HEK293 (cell line): ENCODE measurements around the gene HDAC8.

ENCODE experiments used
- KLF1 ChIP-seq: fragments of 450-650 bp; formaldehyde crosslinking; IDR thresholded peaks from 2 replicates; pipeline ENCODE4 v1.5.1; 2016; ENCODE audit warnings: missing biosample characterization, missing genetic modification characterization
- KLF9 ChIP-seq: fragments of 450-650 bp; formaldehyde crosslinking; IDR thresholded peaks from 2 replicates; pipeline ENCODE4 v1.5.1; 2016; ENCODE audit warnings: missing biosample characterization, missing genetic modification characterization, low read depth
- OVOL3 ChIP-seq: fragments of 450-650 bp; formaldehyde crosslinking; IDR thresholded peaks from 2 replicates; pipeline ENCODE4 v1.5.1; 2016; ENCODE audit warnings: missing biosample characterization, missing genetic modification characterization
- SP7 ChIP-seq: fragments of 450-650 bp; formaldehyde crosslinking; IDR thresholded peaks from 2 replicates; pipeline ENCODE4 v1.5.1; 2016; ENCODE audit warnings: missing biosample characterization, missing genetic modification characterization
- TCF7L2 ChIP-seq: IDR thresholded peaks from 2 replicates; pipeline ENCODE4 v1.6.1; 2011; ENCODE audit warnings: low read depth, mild to moderate bottlenecking, inconsistent platforms, low read length, moderate library complexity, borderline replicate concordance
- TRIM28 ChIP-seq: IDR thresholded peaks from 2 replicates; pipeline ENCODE4 v1.6.1; 2011; ENCODE audit warnings: low read length, control low read depth, borderline replicate concordance
- ZBTB20 ChIP-seq: fragments of 450-650 bp; formaldehyde crosslinking; IDR thresholded peaks from 2 replicates; pipeline ENCODE4 v1.5.1; 2016; ENCODE audit warnings: missing biosample characterization, missing genetic modification characterization
- ZBTB7A ChIP-seq: fragments of 450-650 bp; formaldehyde crosslinking; IDR thresholded peaks from 2 replicates; pipeline ENCODE4 v1.5.1; 2016; ENCODE audit warnings: low read depth, missing biosample characterization, missing genetic modification characterization
- ZEB2 ChIP-seq: fragments of 450-650 bp; formaldehyde crosslinking; IDR thresholded peaks from 2 replicates; pipeline ENCODE4 v1.5.1; 2016; ENCODE audit warnings: missing biosample characterization, missing genetic modification characterization
- ZNF239 ChIP-seq: fragments of 450-650 bp; formaldehyde crosslinking; IDR thresholded peaks from 2 replicates; pipeline ENCODE4 v1.5.1; 2016; ENCODE audit warnings: missing biosample characterization, missing genetic modification characterization
- ZNF248 ChIP-seq: fragments of 450-650 bp; formaldehyde crosslinking; IDR thresholded peaks from 2 replicates; pipeline ENCODE4 v1.5.1; 2017; ENCODE audit warnings: missing biosample characterization, missing genetic modification characterization
- ZNF292 ChIP-seq: fragments of 450-650 bp; formaldehyde crosslinking; IDR thresholded peaks from 2 replicates; pipeline ENCODE4 v1.5.1; 2016; ENCODE audit warnings: low read depth, missing biosample characterization, missing genetic modification characterization, borderline replicate concordance
- ZNF302 ChIP-seq: fragments of 450-650 bp; formaldehyde crosslinking; IDR thresholded peaks from 2 replicates; pipeline ENCODE4 v1.5.1; 2016; ENCODE audit warnings: missing biosample characterization, missing genetic modification characterization, low read depth
- ZNF311 ChIP-seq: fragments of 450-650 bp; formaldehyde crosslinking; IDR thresholded peaks from 2 replicates; pipeline ENCODE4 v1.5.1; 2017; ENCODE audit warnings: missing biosample characterization, missing genetic modification characterization, borderline replicate concordance
- ZNF335 ChIP-seq: fragments of 450-650 bp; formaldehyde crosslinking; conservative IDR thresholded peaks from 2 replicates; pipeline ENCODE4 v1.5.1; 2016; ENCODE audit warnings: missing biosample characterization, missing genetic modification characterization
- ZNF426 ChIP-seq: fragments of 450-650 bp; formaldehyde crosslinking; IDR thresholded peaks from 2 replicates; pipeline ENCODE4 v1.5.1; 2017; ENCODE audit warnings: missing biosample characterization, missing genetic modification characterization, mild to moderate bottlenecking, inconsistent platforms, moderate library complexity
- ZNF433 ChIP-seq: fragments of 450-650 bp; formaldehyde crosslinking; IDR thresholded peaks from 2 replicates; pipeline ENCODE4 v1.5.1; 2016; ENCODE audit warnings: missing biosample characterization, missing genetic modification characterization, low read depth
- ZNF473 ChIP-seq: fragments of 450-650 bp; formaldehyde crosslinking; IDR thresholded peaks from 2 replicates; pipeline ENCODE4 v1.5.1; 2017; ENCODE audit warnings: missing biosample characterization, missing genetic modification characterization
- ZNF510 ChIP-seq: fragments of 450-650 bp; formaldehyde crosslinking; IDR thresholded peaks from 2 replicates; pipeline ENCODE4 v1.5.1; 2018; ENCODE audit warnings: mild to moderate bottlenecking, missing genetic modification characterization, missing biosample characterization; ENCODE audit not compliant: insufficient replicate concordance
- ZNF585B ChIP-seq: fragments of 450-650 bp; formaldehyde crosslinking; IDR thresholded peaks from 2 replicates; pipeline ENCODE4 v1.5.1; 2016; ENCODE audit warnings: missing biosample characterization, missing genetic modification characterization
- ZNF610 ChIP-seq: fragments of 450-650 bp; formaldehyde crosslinking; IDR thresholded peaks from 2 replicates; pipeline ENCODE4 v1.5.1; 2016; ENCODE audit warnings: missing biosample characterization, missing genetic modification characterization, borderline replicate concordance
- ZNF670 ChIP-seq: fragments of 450-650 bp; formaldehyde crosslinking; IDR thresholded peaks from 2 replicates; pipeline ENCODE4 v1.5.1; 2016; ENCODE audit warnings: missing biosample characterization, missing genetic modification characterization, low read depth
- ZNF701 ChIP-seq: fragments of 450-650 bp; formaldehyde crosslinking; IDR thresholded peaks from 2 replicates; pipeline ENCODE4 v1.5.1; 2016; ENCODE audit warnings: missing biosample characterization, missing genetic modification characterization
- ZNF747 ChIP-seq: fragments of 450-650 bp; formaldehyde crosslinking; IDR thresholded peaks from 2 replicates; pipeline ENCODE4 v1.5.1; 2016; ENCODE audit warnings: missing biosample characterization, missing genetic modification characterization
- ZNF768 ChIP-seq: fragments of 450-650 bp; formaldehyde crosslinking; IDR thresholded peaks from 2 replicates; pipeline ENCODE4 v1.5.1; 2018; ENCODE audit warnings: missing biosample characterization, mild to moderate bottlenecking, missing genetic modification characterization
- ZSCAN23 ChIP-seq: fragments of 450-650 bp; formaldehyde crosslinking; IDR thresholded peaks from 2 replicates; pipeline ENCODE4 v1.5.1; 2016; ENCODE audit warnings: missing biosample characterization, missing genetic modification characterization
- TF ChIP-seq, protein P1 (sequence below): fragments of 450-650 bp; formaldehyde crosslinking; IDR thresholded peaks from 2 replicates; pipeline ENCODE4 v1.5.1; 2016; ENCODE audit warnings: missing biosample characterization, missing genetic modification characterization, borderline replicate concordance
- TF ChIP-seq, protein P2 (sequence below): fragments of 450-650 bp; IDR thresholded peaks from 2 replicates; pipeline ENCODE4 v1.5.1; 2018; ENCODE audit warnings: missing biosample characterization, missing genetic modification characterization
- TF ChIP-seq, protein P3 (sequence below): fragments of 450-650 bp; formaldehyde crosslinking; IDR thresholded peaks from 2 replicates; pipeline ENCODE4 v1.5.1; 2016; ENCODE audit warnings: missing biosample characterization, missing genetic modification characterization
- TF ChIP-seq, protein P4 (sequence below): fragments of 450-650 bp; formaldehyde crosslinking; optimal IDR thresholded peaks from 2 replicates; pipeline ENCODE3; 2016; ENCODE audit warnings: missing biosample characterization, mild to moderate bottlenecking, missing genetic modification characterization
- TF ChIP-seq, protein P5 (sequence below): fragments of 450-650 bp; formaldehyde crosslinking; IDR thresholded peaks from 2 replicates; pipeline ENCODE4 v1.5.1; 2016; ENCODE audit warnings: missing biosample characterization, missing genetic modification characterization

Gene HDAC8

DNA sequence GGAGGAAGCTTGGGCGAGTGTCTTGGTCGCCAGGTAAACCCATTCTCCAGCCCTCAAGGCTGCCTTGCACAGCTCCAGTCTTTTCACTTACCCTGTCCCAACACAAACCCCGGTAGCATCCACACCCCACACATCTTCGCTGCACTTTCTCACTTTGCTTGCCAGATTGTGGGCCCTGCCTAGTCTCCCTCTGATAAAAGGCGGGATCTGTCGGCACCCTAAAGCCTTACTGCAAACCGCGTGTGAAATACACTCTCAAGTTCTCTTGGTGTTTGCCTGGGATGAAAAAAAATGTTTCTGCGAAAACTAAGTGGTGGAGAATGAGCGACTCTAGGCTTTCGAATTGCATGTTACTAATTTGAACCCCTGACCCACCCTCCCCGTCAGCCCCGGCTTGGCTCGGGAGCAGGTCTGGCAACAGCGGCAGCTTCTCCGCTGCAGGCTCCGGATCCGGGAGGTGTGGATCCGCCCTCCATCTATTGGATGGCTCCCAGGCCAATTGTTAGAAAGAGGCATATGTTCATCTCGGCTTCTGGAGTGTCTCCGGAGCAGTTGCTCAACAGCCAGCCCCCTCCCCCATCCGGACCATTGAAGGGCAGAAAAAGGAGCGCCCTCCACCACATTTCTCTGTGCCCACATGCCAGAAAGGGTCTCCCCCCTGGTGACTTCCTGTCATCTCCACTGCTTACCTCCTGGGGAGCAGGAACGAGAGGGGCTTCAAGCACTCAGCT is 263.9 kb downstream of the HDAC8 start (continued):
- TF ChIP-seq ZNF701 (tag by site-specific recombination) = no peak
- TF ChIP-seq ZBTB20 (tag by site-specific recombination) = peak; percentile 40; the same call in 1 of the 2 replicates
- TF ChIP-seq, protein P1, sequence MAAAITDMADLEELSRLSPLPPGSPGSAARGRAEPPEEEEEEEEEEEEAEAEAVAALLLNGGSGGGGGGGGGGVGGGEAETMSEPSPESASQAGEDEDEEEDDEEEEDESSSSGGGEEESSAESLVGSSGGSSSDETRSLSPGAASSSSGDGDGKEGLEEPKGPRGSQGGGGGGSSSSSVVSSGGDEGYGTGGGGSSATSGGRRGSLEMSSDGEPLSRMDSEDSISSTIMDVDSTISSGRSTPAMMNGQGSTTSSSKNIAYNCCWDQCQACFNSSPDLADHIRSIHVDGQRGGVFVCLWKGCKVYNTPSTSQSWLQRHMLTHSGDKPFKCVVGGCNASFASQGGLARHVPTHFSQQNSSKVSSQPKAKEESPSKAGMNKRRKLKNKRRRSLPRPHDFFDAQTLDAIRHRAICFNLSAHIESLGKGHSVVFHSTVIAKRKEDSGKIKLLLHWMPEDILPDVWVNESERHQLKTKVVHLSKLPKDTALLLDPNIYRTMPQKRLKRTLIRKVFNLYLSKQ (tag by site-specific recombination) = no peak
- no peak for TF ChIP-seq KLF1
- TF ChIP-seq TRIM28 = 0 out of 2 replicates have a peak, but pooled peaks have one; percentile 51
- TF ChIP-seq, protein P2, sequence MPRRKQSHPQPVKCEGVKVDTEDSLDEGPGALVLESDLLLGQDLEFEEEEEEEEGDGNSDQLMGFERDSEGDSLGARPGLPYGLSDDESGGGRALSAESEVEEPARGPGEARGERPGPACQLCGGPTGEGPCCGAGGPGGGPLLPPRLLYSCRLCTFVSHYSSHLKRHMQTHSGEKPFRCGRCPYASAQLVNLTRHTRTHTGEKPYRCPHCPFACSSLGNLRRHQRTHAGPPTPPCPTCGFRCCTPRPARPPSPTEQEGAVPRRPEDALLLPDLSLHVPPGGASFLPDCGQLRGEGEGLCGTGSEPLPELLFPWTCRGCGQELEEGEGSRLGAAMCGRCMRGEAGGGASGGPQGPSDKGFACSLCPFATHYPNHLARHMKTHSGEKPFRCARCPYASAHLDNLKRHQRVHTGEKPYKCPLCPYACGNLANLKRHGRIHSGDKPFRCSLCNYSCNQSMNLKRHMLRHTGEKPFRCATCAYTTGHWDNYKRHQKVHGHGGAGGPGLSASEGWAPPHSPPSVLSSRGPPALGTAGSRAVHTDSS (tag by site-specific recombination) = no peak
- no peak for TF ChIP-seq ZBTB7A
- TF ChIP-seq ZNF747 = no peak
- no peak for TF ChIP-seq ZNF302 (tag by site-specific recombination)
- TF ChIP-seq ZNF670 = no peak
- TF ChIP-seq ZNF239 (tag by site-specific recombination) = no peak
- TF ChIP-seq ZNF335 = peak; percentile 83
- no peak for TF ChIP-seq ZNF248 (tag by site-specific recombination)
- TF ChIP-seq, protein P3, sequence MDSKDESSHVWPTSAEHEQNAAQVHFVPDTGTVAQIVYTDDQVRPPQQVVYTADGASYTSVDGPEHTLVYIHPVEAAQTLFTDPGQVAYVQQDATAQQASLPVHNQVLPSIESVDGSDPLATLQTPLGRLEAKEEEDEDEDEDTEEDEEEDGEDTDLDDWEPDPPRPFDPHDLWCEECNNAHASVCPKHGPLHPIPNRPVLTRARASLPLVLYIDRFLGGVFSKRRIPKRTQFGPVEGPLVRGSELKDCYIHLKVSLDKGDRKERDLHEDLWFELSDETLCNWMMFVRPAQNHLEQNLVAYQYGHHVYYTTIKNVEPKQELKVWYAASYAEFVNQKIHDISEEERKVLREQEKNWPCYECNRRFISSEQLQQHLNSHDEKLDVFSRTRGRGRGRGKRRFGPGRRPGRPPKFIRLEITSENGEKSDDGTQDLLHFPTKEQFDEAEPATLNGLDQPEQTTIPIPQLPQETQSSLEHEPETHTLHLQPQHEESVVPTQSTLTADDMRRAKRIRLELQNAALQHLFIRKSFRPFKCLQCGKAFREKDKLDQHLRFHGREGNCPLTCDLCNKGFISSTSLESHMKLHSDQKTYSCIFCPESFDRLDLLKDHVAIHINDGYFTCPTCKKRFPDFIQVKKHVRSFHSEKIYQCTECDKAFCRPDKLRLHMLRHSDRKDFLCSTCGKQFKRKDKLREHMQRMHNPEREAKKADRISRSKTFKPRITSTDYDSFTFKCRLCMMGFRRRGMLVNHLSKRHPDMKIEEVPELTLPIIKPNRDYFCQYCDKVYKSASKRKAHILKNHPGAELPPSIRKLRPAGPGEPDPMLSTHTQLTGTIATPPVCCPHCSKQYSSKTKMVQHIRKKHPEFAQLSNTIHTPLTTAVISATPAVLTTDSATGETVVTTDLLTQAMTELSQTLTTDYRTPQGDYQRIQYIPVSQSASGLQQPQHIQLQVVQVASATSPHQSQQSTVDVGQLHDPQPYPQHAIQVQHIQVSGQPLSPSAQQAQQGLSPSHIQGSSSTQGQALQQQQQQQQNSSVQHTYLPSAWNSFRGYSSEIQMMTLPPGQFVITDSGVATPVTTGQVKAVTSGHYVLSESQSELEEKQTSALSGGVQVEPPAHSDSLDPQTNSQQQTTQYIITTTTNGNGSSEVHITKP = peak; percentile 70
- TF ChIP-seq ZNF292 (tag by site-specific recombination) = no peak
- peak; percentile 72; the same call in 1 of the 2 replicates for TF ChIP-seq ZNF610 (tag by site-specific recombination)
- TF ChIP-seq, protein P4, sequence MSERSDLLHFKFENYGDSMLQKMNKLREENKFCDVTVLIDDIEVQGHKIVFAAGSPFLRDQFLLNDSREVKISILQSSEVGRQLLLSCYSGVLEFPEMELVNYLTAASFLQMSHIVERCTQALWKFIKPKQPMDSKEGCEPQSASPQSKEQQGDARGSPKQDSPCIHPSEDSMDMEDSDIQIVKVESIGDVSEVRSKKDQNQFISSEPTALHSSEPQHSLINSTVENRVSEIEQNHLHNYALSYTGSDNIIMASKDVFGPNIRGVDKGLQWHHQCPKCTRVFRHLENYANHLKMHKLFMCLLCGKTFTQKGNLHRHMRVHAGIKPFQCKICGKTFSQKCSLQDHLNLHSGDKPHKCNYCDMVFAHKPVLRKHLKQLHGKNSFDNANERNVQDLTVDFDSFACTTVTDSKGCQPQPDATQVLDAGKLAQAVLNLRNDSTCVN (tag by site-specific recombination) = peak; percentile 38
- TF ChIP-seq ZNF768 (tag by site-specific recombination) = no peak
- TF ChIP-seq ZNF585B (tag by site-specific recombination) = no peak
- no peak for TF ChIP-seq ZEB2 (tag by site-specific recombination)
- TF ChIP-seq ZNF473 (tag by site-specific recombination) = no peak
- no peak for TF ChIP-seq ZNF433 (tag by site-specific recombination)
- TF ChIP-seq ZNF510 (tag by site-specific recombination) = no peak
- 0 out of 2 replicates have a peak, but pooled peaks have one; percentile 36 for TF ChIP-seq SP7 (tag by site-specific recombination)
- TF ChIP-seq OVOL3 = no peak
- no peak for TF ChIP-seq ZSCAN23
- TF ChIP-seq, protein P5, sequence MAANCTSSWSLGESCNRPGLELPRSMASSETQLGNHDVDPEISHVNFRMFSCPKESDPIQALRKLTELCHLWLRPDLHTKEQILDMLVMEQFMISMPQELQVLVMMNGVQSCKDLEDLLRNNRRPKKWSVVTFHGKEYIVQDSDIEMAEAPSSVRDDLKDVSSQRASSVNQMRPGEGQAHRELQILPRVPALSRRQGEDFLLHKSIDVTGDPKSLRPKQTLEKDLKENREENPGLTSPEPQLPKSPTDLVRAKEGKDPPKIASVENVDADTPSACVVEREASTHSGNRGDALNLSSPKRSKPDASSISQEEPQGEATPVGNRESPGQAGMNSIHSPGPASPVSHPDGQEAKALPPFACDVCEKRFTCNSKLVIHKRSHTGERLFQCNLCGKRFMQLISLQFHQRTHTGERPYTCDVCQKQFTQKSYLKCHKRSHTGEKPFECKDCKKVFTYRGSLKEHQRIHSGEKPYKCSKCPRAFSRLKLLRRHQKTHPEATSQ (tag by site-specific recombination) = no peak
- peak; percentile 22; the same call in 1 of the 2 replicates for TF ChIP-seq KLF9 (tag by site-specific recombination)
- no peak for TF ChIP-seq ZNF311 (tag by site-specific recombination)
- no peak for TF ChIP-seq TCF7L2
- TF ChIP-seq ZNF426 = no peak
